DOHH2 (cell line): ENCODE results near the gene DSCAML1.

Experiments
- H3F3A ChIP-seq: fragments of 200-600 bp; sonication (generic), shearing (Covaris generic); 2 replicates; pipeline ENCODE4 v1.6.0; 2016; ENCODE audit warnings: antibody characterized with exemption, mild to moderate bottlenecking; ENCODE audit not compliant: control insufficient read depth, insufficient read depth
- H3K27ac ChIP-seq: fragments of 200-600 bp; sonication (generic); 2 replicates; pipeline ENCODE4 v1.5.1; 2014; ENCODE audit warnings: low read depth, mild to moderate bottlenecking, low read length, moderate library complexity
- H3K27me3 ChIP-seq: fragments of 200-600 bp; sonication (generic); 2 replicates; pipeline ENCODE4 v1.6.1; 2014; ENCODE audit warnings: mild to moderate bottlenecking, low read length, mixed read lengths; ENCODE audit not compliant: control insufficient read depth
- H3K36me3 ChIP-seq: fragments of 200-600 bp; sonication (generic); 2 replicates; pipeline ENCODE4 v1.6.1; 2014; ENCODE audit warnings: mild to moderate bottlenecking, low read length, moderate library complexity, mixed read lengths; ENCODE audit not compliant: control insufficient read depth
- H3K4me1 ChIP-seq: fragments of 200-600 bp; sonication (generic); 2 replicates; pipeline ENCODE4 v1.6.1; 2014; ENCODE audit warnings: mild to moderate bottlenecking, low read length, mixed read lengths; ENCODE audit not compliant: control insufficient read depth
- H3K4me2 ChIP-seq: fragments of 200-600 bp; sonication (generic); 2 replicates; pipeline ENCODE4 v1.6.0; 2014; ENCODE audit warnings: mild to moderate bottlenecking, low read length, moderate library complexity
- H3K4me3 ChIP-seq: fragments of 200-600 bp; sonication (generic); 2 replicates; pipeline ENCODE4 v1.5.1; 2014; ENCODE audit warnings: mild to moderate bottlenecking, low read length, mixed read lengths
- H3K79me2 ChIP-seq: fragments of 200-600 bp; sonication (generic); 2 replicates; pipeline ENCODE4 v1.6.1; 2014; ENCODE audit warnings: mild to moderate bottlenecking, low read length, mixed read lengths; ENCODE audit not compliant: control insufficient read depth
- H3K9me2 ChIP-seq: fragments of 200-600 bp; sonication (generic); replicated peaks from 2 replicates; pipeline ENCODE4 v1.6.1; 2014; ENCODE audit warnings: mild to moderate bottlenecking, low read length, mixed read lengths; ENCODE audit not compliant: control insufficient read depth
- H3K9me3 ChIP-seq: fragments of 200-600 bp; sonication (generic); 2 replicates; pipeline ENCODE4 v1.6.1; 2014; ENCODE audit warnings: antibody characterized with exemption, low read length, mixed read lengths; ENCODE audit not compliant: control insufficient read depth, insufficient read depth
- H4K20me1 ChIP-seq: fragments of 200-600 bp; sonication (generic); 2 replicates; pipeline ENCODE4 v1.6.0; 2014; ENCODE audit warnings: low read depth, mild to moderate bottlenecking, antibody characterized with exemption, low read length, moderate library complexity; ENCODE audit not compliant: control insufficient read depth, insufficient read depth
- CTCF ChIP-seq: fragments of 200-600 bp; sonication (generic); IDR thresholded peaks from one replicate; pipeline ENCODE4 v1.5.1; 2014; ENCODE audit warnings: antibody characterized with exemption, mild to moderate bottlenecking, low read depth, low read length; ENCODE audit not compliant: poor library complexity, severe bottlenecking
- EZH2phosphoT487 ChIP-seq: fragments of 200-600 bp; sonication (generic); IDR thresholded peaks from 2 replicates; pipeline ENCODE4 v1.6.1; 2017; ENCODE audit warnings: borderline replicate concordance, mild to moderate bottlenecking, antibody characterized with exemption, low read length, moderate library complexity, mixed read lengths

DSCAML1 gene

GRCh38 chr11:117430293-117430955, 366.6 kb downstream of the DSCAML1 start:
- Histone ChIP-seq H3K9me3 (no peaks in the 10 kb centered on the region), H4K20me1 (no peaks in the 10 kb centered on the region), H3K4me2 (no peak overlapping the region), H3K4me1 (no peaks in the 10 kb centered on the region), H3K9me2 (no peaks in the 10 kb centered on the region), H3F3A (no peaks in the 10 kb centered on the region), H3K4me3 (no peak overlapping the region), H3K27ac (no peak overlapping the region), H3K79me2 (no peaks in the 10 kb centered on the region), H3K27me3 (no peaks in the 10 kb centered on the region), H3K36me3 (no peaks in the 10 kb centered on the region)
- TF ChIP-seq CTCF (no peak), EZH2phosphoT487 (no peak)

GRCh38 chr11:117428856-117429229, 368.2 kb downstream of the DSCAML1 start:
- H3K4me2 ChIP-seq: no peak overlapping the region
- no peaks in the 10 kb centered on the region for H4K20me1 ChIP-seq
- H3K79me2 ChIP-seq: no peaks in the 10 kb centered on the region
- H3K27ac ChIP-seq: no peak overlapping the region
- no peaks in the 10 kb centered on the region for H3K27me3 ChIP-seq
- H3K4me3 ChIP-seq: no peak overlapping the region
- H3K4me1 ChIP-seq: no peaks in the 10 kb centered on the region
- no peaks in the 10 kb centered on the region for H3K9me3 ChIP-seq
- H3F3A ChIP-seq: no peaks in the 10 kb centered on the region
- no peak for TF ChIP-seq CTCF
- no peak for TF ChIP-seq EZH2phosphoT487
- H3K9me2 ChIP-seq: no peaks in the 10 kb centered on the region
- H3K36me3 ChIP-seq: no peaks in the 10 kb centered on the region

GRCh38 chr11:117428186-117428855, 368.7 kb downstream of the DSCAML1 start:
- no peaks in the 10 kb centered on the region for H3K4me1 ChIP-seq
- no peaks in the 10 kb centered on the region for H3K27me3 ChIP-seq
- H3K36me3 ChIP-seq: no peaks in the 10 kb centered on the region
- H4K20me1 ChIP-seq: no peaks in the 10 kb centered on the region
- H3K4me2 ChIP-seq: no peak overlapping the region
- no peak overlapping the region for H3K4me3 ChIP-seq
- H3K9me2 ChIP-seq: no peaks in the 10 kb centered on the region
- H3K27ac ChIP-seq: no peak overlapping the region
- TF ChIP-seq CTCF (no peak), EZH2phosphoT487 (no peak)
- H3F3A ChIP-seq: no peaks in the 10 kb centered on the region
- H3K9me3 ChIP-seq: no peaks in the 10 kb centered on the region
- no peaks in the 10 kb centered on the region for H3K79me2 ChIP-seq
